Tongue (tissue), 2 donors: Measurements from ENCODE around the gene ELF1. TPM values are rescaled to one million over a fixed set of nuclear protein-coding genes. Genes with fewer than 3 reads are reported as not detected.
A peak's percentile ranks its signal among the peaks of the same experiment; 100 is the strongest.

Experiments
- DNase-seq: peaks from one replicate; pipeline ENCODE4 v3.0.0-alpha.2; 2015
- total RNA-seq: library from RNA; depleted of rRNA; stranded (reverse); fragments of >200 nt; gene quantifications from one replicate; pipeline ENCODE4 v1.2.3, GENCODE V29; 2014

Gene ELF1
- total RNA-seq, 1 donor from 2014 or later = 72.2 TPM

DNA sequence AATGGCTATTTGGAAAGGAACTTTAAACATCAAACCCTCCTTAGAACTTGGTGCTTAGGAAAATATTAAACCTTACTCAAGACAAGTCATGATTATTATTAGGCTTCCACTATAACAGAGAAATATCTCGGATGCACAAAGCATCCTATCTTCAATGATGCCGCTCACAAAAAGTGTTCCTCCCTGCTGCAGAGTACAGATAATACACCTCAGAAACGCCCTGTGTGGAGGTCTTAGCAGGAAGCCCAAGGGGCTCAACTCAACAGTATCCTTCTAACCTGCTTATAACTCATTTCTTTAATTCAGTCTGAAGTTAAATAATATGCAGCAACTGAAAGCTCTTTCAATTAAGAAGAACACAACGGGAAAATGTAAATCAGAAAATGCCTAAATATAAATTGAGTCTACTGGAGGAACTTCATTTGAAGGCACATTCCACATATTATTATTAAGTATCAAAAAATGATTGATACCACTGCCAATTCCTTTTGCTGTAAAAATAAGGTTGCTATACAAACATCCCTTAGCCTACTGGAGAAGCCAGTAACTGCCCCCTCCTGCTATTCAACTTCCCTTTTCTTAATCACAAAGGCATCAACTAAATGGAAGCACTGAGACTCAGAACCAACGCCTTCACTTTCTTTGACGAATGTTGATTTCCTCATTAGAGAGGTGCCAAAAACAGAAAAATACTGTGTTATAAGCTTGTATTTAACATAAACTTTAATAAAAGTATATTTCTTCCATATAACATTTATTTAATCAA is 12.0 kb downstream of the ELF1 start:
- no peak for DNase-seq

DNA sequence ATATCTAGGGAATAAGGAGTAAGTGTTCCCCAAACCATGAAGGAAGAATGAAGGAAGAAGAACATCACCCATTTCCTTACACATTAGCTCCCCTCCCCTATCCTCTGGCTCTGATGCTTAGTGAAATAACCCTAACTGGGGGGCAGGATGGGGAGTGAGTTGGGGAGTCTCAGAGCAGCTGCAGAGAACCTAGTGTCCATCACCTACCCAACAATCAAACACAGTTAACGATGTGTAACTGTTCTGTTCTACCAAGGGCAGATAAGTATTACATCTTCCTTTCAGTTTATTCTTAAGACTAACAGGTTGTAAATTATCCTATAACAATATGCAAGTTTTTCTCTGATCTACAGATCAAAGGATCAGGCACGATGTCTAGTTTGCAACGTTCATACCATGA is 12.8 kb downstream of the ELF1 start:
- DNase-seq = no peak

- no peak for DNase-seq
Observed at GRCh38 chr13:41005704-41006103, 13.4 kb downstream of the ELF1 start.

GRCh38 chr13:41004875-41005693 is 14.0 kb downstream of the ELF1 start:
- DNase-seq = no peak

GRCh38 chr13:41002606-41003005 is 16.5 kb downstream of the ELF1 start:
- no peak for DNase-seq

- no peak for DNase-seq
Observed at GRCh38 chr13:41001695-41002094, 17.4 kb downstream of the ELF1 start.

GRCh38 chr13:40999416-40999815 is 19.7 kb downstream of the ELF1 start:
- no peak for DNase-seq

GRCh38 chr13:40996426-40997092 is 22.6 kb downstream of the ELF1 start:
- DNase-seq = no peak

DNA sequence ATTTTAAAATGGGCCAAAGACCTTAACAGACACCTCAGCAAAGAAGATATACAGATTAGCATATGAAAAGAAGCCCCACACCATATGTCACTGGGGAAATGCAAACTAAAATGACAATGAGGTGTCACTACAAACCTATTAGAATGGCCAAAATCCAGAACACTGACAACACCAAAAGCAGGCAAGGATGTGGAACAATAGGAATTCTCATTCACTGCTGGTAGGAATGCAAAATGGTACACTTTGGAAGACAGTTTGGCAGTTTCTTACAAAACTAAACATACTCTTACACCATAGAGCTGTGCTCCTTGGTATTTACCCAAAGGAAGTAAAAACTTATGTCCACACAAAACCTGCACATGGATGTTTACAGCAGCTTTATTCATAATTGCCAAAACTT is 23.1 kb downstream of the ELF1 start:
- DNase-seq = no peak

DNA sequence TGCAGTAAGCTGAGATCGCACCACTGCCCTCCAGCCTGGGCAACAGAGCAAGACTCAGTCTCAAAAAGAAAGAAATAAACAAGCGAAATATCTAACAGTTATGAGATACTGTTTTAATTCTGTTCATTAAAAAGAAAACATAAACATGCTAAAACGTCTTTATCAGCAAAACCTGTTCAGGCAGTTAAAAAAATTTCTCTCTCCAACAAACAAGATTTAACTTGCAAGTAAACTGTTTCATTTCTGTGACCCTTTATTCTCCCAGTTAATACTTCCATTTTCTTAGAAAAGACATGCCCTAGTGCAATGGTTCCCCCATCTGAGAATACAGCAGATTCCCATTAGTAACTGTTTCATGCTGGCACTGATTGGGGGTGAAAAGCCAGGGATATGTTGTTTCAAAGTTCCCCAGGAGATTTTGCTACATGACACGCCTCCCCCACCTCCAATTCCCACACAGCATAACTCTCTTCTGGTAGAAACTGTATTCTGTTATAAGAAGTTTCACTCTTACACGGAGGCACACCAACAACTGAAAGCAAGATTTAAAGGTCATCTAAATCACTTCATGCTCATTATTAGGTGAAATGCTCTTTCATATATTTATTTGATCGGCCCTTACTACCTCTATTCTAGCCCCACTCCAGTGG is 24.4 kb downstream of the ELF1 start:
- DNase-seq = no peak

- peak; percentile 69 for DNase-seq
Observed at GRCh38 chr13:40993987-40994386, 25.1 kb downstream of the ELF1 start.

- peak; percentile 81 for DNase-seq
Observed at GRCh38 chr13:40992678-40993518, 26.2 kb downstream of the ELF1 start.

DNA sequence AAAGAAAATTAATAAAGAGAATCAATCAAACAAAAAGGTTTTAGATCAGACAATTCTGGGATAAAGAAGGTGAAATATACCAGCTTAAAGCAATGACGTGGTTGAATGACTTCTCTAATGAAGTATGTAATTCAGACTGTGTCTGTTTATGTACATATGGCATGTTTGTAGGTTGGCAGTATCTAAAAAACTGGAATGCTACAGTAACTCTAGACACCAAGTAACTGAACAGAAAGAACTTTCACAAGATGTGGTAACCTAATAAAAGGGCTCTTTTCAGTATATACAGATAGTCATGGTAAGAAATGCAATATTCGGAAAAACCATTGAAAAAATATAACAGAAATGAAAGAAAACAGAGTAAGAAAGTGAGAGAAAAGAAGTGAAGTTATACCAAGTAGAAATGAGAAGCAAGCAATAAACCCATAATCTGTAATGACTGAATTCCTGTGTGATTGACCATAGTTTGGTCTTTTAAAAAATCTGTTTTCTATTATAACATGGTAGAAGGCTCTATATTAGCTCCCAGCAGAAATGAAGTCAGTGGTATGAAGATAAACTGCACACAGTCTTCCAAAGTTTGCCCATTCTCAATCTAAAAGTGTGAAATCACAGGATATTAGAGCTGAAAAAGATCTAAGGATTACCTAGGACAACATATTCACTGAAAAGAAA is 31.4 kb downstream of the ELF1 start:
- DNase-seq = no peak

DNA sequence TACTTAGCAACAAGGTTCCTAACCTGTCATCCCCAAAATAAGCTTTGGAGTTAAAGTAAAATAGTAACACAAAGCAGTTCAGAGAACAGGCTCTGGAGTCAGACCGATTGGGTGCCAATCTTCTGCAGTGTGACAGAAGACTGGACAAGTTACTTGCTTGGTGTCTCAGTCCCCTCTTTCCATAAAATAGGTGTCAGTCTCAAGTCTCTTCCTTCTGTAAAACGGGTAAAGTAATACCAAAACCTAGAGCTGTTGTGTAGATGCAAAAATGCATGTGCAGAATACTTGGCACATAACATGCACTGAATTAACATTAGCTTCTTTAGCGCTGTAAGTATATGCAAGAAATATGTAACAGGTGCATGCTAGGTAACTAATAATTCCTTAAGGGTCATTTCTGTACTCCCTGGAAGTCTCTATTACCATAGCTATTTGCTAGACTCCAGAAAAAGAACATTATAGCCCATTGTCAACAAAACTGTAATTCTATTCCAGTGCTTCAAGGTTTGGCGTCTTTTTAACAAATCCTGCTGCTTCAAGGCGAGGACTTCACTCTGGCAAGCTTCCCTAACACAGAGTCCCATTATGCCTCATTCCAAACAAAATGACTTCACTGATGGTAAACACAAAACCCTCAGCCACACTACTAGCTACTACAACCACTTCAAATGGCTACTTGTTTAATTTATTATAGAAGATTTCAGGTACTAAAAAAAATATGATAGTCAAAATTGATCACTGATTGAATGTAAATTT is 32.8 kb downstream of the ELF1 start:
- DNase-seq = peak; percentile 55

GRCh38 chr13:40985381-40986100 is 33.6 kb downstream of the ELF1 start:
- no peak for DNase-seq

GRCh38 chr13:40984668-40985366 is 34.3 kb downstream of the ELF1 start:
- DNase-seq = no peak

- no peak for DNase-seq
Observed at GRCh38 chr13:40983725-40984667, 35.1 kb downstream of the ELF1 start.

DNA sequence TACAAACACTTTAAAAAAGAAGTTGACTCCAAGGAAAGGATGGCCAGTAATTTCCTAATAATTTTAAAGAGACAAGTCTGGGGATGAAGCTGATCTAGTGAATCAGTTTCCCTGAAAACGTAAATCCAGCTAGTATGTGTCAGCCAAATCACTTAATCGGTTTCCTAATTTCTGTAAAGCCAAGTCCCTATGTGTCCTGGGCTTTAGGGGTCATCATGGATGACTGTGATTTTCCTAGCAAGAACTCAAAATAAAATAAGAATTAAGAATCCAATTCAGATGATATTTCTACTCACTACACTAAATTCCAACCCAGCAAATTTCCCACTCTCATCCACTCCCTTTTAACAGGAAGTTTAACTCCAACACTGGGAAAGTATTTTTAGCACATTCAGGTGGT is 35.9 kb downstream of the ELF1 start:
- DNase-seq = no peak
